Lower leg skin (tissue), 3 donors: Measurements from ENCODE around the gene EXOC5.

Experiments
- POLR2A ChIP-seq, 2 donors: fragments of 450-650 bp; IDR thresholded peaks; one replicate each; pipeline ENCODE4 v1.6.1; 2016 to 2017; ENCODE audit warnings: antibody characterized with exemption in 2 of 2, mild to moderate bottlenecking in 1 of 2, moderate library complexity in 1 of 2
- TF ChIP-seq, protein P1 (sequence below), 3 donors: fragments of 450-650 bp; IDR thresholded peaks; one replicate each; pipeline ENCODE4 v1.5.1; 2016; ENCODE audit warnings: antibody characterized with exemption in 3 of 3, mild to moderate bottlenecking in 3 of 3, moderate library complexity in 2 of 3

DNA sequence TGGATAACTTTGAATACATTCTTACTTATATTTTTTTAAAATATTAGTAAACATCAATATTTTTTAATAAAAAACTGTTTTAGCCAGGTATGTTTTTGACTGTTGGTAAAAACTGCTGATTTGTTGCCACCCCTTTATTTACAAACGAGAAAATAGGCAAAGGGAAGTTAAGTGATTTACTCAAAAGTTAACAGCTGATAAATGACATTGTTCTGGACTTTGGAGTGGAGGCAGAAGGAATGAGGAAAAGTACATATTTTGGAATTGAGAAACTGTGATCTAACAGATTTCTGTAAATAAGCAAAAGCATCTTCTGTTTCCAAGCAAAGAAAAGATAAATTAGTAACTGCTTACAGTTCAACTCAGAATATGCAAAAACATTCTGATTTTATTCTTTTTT lies 4.5 kb upstream of the EXOC5 start:
- TF ChIP-seq, protein P1, sequence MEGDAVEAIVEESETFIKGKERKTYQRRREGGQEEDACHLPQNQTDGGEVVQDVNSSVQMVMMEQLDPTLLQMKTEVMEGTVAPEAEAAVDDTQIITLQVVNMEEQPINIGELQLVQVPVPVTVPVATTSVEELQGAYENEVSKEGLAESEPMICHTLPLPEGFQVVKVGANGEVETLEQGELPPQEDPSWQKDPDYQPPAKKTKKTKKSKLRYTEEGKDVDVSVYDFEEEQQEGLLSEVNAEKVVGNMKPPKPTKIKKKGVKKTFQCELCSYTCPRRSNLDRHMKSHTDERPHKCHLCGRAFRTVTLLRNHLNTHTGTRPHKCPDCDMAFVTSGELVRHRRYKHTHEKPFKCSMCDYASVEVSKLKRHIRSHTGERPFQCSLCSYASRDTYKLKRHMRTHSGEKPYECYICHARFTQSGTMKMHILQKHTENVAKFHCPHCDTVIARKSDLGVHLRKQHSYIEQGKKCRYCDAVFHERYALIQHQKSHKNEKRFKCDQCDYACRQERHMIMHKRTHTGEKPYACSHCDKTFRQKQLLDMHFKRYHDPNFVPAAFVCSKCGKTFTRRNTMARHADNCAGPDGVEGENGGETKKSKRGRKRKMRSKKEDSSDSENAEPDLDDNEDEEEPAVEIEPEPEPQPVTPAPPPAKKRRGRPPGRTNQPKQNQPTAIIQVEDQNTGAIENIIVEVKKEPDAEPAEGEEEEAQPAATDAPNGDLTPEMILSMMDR (IDR thresholded peaks at IDR 0.05) = no peak
- no peak for TF ChIP-seq POLR2A (IDR thresholded peaks at IDR 0.05)
